Stimulated activated effector memory CD8-positive, alpha-beta T cell treated with anti-CD3 and anti-CD28 coated beads, Interleukin-12 subunit alpha, Interleukin-12 subunit beta, amount 100 ng/mL, for 72 hours (primary cell): Measurements from ENCODE around the gene ARHGAP12.
"Not testable (repeated sequence)": the region's sequence is repeated elsewhere in the genome, so short reads cannot be mapped to it uniquely, and the experiment has no call there.

Source experiments
- ATAC-seq: fragments of 150-1000 bp; cut with Tn5 transposase; 2 replicates; pipeline ENCODE4 v1.10.0; 2021
- DNase-seq, 2 donors: peaks; one replicate each; pipeline ENCODE4 v3.0.0; 2021 to 2022; ENCODE audit warnings: low spot score in 2 of 2
- H3K27ac Mint-ChIP-seq: one replicate; pipeline ENCODE4 v1.8.0; 2022; ENCODE audit warnings: mild to moderate bottlenecking, mixed read lengths
- H3K36me3 Mint-ChIP-seq: one replicate; pipeline ENCODE4 v1.8.0; 2022; ENCODE audit warnings: mild to moderate bottlenecking, mixed read lengths
- H3K4me1 Mint-ChIP-seq: one replicate; pipeline ENCODE4 v1.8.0; 2022; ENCODE audit warnings: mixed read lengths
- H3K4me3 Mint-ChIP-seq: one replicate; pipeline ENCODE4 v1.8.0; 2022; ENCODE audit warnings: mild to moderate bottlenecking, mixed read lengths
- H3K9me3 Mint-ChIP-seq: one replicate; pipeline ENCODE4 v1.8.0; 2022; ENCODE audit warnings: mixed read lengths

The ARHGAP12 gene

DNA sequence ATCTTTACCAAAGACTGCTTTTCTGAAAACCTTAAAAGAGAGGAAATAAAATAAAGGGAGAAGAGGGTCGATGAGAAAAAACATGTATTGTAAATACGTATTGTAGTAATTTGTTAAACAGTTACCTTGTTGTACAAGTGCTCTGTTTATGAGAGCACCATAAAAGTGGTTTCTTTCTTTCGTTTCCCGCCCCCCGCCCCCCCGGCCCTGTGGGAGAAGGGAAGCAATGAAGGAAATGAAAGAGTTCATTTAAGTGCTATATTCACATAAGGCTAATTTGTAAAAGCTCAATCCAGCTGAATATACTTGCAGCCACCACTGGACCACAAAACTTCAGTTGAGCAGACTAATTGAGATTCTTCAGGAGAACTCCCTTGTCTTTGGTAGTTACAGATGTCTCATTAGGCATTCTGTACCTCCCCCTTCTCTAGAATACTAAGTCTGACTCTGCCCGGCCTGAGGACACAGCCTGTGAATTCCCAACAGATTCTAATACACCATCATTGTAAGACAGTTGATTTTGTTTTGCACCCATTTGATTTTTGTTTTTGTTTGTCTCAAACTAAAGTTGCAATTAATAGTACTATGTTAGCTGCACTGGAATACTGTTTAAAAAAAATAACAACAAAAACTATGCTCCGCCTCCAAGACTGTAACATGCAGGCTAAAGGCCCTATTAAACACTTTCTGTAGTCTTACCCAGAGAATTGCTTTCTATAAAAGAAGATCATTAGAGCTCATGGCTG lies 124.9 kb downstream of the ARHGAP12 start:
- no peaks in the 10 kb centered on the region for H3K9me3 Mint-ChIP-seq
- peaks cover 15% of the 10 kb centered on the region for H3K36me3 Mint-ChIP-seq
- H3K27ac Mint-ChIP-seq: no peak overlapping the region
- ATAC-seq: no peak
- H3K4me1 Mint-ChIP-seq: peaks cover 6% of the 10 kb centered on the region
- no peak for DNase-seq
- no peak overlapping the region for H3K4me3 Mint-ChIP-seq

DNA sequence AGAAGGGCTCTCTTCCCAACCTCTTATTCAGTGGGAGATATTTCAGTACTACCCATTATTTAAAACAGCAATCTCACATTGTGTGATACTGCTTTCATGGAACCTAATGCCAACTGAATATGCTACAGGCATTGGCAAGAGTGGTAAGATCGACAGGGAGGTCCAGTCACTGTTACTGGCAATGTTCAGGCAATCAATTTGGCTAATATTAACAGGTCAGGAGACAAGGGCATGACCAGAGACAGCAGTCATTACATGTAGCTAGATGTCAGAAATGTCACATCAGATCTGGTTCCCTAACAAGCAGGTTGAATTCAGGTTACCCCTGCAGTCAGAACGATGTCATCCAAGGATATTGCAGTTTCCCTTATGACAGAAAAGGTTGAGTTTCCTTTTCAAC lies 129.4 kb downstream of the ARHGAP12 start:
- ATAC-seq (no peak), DNase-seq (no peak)
- H3K9me3 Mint-ChIP-seq: no peaks in the 10 kb centered on the region
- no peaks in the 10 kb centered on the region for H3K4me1 Mint-ChIP-seq
- H3K4me3 Mint-ChIP-seq: no peak overlapping the region
- no peaks in the 10 kb centered on the region for H3K36me3 Mint-ChIP-seq
- no peak overlapping the region for H3K27ac Mint-ChIP-seq

DNA sequence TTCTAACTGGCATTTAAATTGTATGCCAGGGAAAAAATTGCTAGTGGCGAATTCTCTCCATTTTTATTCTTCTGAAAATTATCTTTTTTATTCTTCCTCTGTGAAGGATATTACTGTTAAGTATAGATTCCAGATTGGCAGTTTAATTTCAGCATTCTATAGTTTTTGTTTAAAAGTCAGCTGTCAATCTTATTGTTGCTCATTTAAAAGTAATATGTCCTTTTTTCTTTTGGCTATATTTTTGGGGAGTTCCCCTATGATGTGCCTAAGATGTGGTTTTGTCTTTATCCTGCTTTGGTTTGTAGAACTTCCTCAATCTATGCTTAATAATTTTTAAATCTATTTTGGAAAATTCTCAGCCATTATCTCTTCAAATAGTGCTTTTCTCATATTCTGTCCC lies 135.9 kb downstream of the ARHGAP12 start:
- Mint-ChIP-seq H3K27ac (no peak overlapping the region), H3K4me3 (no peak overlapping the region), H3K9me3 (peaks cover 7% of the 10 kb centered on the region), H3K36me3 (no peaks in the 10 kb centered on the region), H3K4me1 (no peaks in the 10 kb centered on the region)
- ATAC-seq: no peak
- no peak for DNase-seq

DNA sequence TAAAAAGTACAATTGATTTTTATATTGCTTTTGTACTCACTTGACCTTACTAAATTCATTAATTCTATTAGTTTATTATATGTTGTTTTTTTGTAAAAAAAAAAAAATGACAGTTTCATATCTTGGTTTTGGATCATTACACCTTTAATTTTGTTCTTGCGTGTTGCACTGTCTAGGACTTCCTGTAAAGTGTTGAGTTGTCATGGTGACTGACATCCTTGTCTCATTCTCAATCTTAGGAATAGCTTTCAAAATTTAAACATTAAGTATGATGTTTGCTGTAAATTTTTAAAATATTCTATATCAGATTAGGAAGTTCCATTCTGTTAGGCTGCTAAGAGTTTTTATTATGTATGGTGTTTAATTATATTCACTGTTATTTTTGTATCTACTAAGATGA lies 139.1 kb downstream of the ARHGAP12 start:
- no peak for DNase-seq
- no peak for ATAC-seq

DNA sequence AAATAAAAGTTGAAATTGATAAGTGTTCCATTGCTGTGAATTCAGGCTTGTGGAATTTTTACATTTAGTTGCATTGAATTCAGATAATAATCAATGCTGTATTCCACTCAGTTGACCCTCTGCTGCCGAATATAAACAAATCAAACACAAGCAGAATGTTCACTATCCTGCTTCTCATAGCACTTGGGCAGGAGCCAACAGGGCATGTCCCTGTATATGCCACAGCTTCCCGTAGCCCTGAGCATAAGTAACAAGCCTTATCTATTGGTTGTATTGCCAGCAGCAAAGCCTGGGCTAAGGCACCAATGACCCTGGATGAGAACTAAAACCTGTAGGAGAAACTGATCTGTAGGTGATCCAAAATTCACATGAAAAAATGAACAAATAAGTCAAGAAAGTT lies 145.9 kb downstream of the ARHGAP12 start:
- Mint-ChIP-seq H3K4me1 (peaks cover 6% of the 10 kb centered on the region), H3K9me3 (no peaks in the 10 kb centered on the region), H3K36me3 (no peaks in the 10 kb centered on the region), H3K4me3 (no peak overlapping the region), H3K27ac (no peak overlapping the region)
- no peak for ATAC-seq
- DNase-seq: no peak

More for the DNA sequence above, 139.1 kb downstream of the ARHGAP12 start:
- Mint-ChIP-seq H3K9me3 (peaks cover 7% of the 10 kb centered on the region), H3K36me3 (no peaks in the 10 kb centered on the region), H3K4me3 (no peak overlapping the region), H3K4me1 (no peaks in the 10 kb centered on the region), H3K27ac (no peak overlapping the region)

DNA sequence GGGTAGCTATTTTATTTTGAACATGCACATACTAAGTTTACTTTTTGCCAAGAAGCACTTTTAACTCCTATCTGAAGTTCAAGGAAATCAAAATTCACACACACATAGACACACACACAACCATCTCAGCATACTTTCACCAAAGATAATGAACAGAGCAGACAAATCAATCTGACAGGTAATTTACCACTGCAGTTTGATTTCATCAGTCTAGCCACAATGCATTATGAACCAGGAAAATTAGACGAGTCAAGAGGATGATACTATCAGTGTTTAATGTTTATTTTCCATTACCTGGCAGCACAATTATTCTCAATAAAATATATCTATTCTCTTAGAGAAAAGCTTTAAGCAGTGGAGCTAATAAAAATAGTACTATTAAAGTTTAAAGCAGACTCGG lies 147.9 kb downstream of the ARHGAP12 start:
- H3K36me3 Mint-ChIP-seq: no peaks in the 10 kb centered on the region
- no peak overlapping the region for H3K4me3 Mint-ChIP-seq
- peaks cover 6% of the 10 kb centered on the region for H3K4me1 Mint-ChIP-seq
- DNase-seq (no peak), ATAC-seq (no peak)
- H3K9me3 Mint-ChIP-seq: no peaks in the 10 kb centered on the region
- no peak overlapping the region for H3K27ac Mint-ChIP-seq

DNA sequence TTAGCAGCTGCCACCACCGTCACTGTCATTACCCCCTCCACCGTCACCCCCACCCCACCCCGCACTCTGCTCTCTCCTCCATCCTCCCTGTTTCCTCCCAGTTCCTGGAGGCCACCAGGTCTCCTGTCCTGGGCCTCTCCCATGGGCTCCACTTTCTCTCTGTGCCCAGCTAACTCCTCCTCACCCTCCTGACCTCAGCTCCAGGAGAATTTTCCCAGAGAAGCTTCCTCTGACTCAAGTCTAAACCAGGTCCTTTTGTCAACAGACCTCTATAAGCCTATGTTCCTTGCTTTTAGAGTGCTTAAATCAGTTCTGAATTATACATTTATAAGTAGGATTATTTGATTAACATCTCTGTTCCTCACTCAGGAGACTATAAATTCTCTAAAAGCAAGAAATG lies 150.0 kb downstream of the ARHGAP12 start:
- no peaks in the 10 kb centered on the region for H3K9me3 Mint-ChIP-seq
- H3K27ac Mint-ChIP-seq: no peak overlapping the region
- no peak for DNase-seq
- H3K36me3 Mint-ChIP-seq: no peaks in the 10 kb centered on the region
- no peak for ATAC-seq
- H3K4me1 Mint-ChIP-seq: peaks cover 6% of the 10 kb centered on the region
- H3K4me3 Mint-ChIP-seq: no peak overlapping the region

DNA sequence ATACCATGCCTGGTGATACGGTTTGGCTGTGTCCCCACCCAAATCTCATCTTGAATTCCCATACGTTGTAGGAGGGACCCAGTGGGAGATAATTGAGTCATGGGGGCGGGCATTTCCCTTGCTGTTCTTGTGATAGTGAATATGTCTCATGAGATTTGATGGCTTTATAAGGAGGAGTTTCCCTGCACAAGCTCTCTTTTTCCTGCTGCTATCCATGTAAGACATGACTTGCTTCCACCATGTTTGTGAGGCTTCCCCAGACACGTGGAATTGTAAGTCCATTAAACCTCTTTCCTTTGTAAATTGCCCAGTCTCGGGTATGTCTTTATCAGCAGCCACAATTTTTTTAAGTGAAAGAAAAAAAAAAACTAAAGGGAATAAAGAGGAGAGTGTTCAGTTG lies 152.5 kb downstream of the ARHGAP12 start:
- Mint-ChIP-seq H3K36me3 (no peaks in the 10 kb centered on the region), H3K9me3 (no peaks in the 10 kb centered on the region), H3K4me3 (no peak overlapping the region), H3K27ac (no peak overlapping the region), H3K4me1 (no peaks in the 10 kb centered on the region)
- ATAC-seq (no peak), DNase-seq (no peak)

DNA sequence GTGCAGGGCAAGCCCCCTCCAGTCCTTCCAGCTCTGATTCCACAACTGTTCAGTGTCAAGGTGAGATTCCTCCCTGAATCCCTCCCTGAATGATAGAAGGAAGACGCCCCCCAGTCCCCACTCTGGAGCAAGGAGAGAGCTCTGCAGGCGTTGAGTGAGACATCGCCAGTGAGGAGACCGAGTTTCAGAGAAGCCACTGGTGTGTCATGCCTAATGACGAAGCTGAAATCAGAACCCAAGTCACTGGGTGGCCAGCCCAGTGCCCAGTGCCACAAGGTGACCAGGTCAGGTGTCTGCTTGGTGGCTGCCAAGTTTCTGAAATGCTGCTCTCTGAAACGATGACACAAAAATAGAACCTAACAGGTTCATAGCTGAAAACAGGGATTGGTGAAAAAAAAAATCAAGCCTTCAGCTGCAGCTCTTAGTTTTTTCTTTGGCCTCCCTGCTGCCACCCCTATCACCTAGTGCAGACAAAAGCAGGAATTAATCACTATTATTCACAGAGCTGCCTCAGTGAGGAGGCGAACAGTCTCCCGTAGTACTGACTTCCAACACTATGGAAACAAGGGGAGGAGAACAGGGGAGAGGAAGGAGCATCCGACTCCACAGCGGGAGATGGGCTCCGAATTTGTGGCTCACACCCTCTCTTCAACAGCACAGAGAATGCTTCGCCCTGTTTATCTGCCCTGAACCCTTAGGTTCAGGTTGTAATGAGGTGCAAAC lies 153.5 kb downstream of the ARHGAP12 start:
- Mint-ChIP-seq H3K9me3 (no peaks in the 10 kb centered on the region), H3K4me1 (no peaks in the 10 kb centered on the region), H3K4me3 (no peak overlapping the region), H3K36me3 (no peaks in the 10 kb centered on the region), H3K27ac (no peak overlapping the region)
- no peak for DNase-seq
- ATAC-seq: no peak

DNA sequence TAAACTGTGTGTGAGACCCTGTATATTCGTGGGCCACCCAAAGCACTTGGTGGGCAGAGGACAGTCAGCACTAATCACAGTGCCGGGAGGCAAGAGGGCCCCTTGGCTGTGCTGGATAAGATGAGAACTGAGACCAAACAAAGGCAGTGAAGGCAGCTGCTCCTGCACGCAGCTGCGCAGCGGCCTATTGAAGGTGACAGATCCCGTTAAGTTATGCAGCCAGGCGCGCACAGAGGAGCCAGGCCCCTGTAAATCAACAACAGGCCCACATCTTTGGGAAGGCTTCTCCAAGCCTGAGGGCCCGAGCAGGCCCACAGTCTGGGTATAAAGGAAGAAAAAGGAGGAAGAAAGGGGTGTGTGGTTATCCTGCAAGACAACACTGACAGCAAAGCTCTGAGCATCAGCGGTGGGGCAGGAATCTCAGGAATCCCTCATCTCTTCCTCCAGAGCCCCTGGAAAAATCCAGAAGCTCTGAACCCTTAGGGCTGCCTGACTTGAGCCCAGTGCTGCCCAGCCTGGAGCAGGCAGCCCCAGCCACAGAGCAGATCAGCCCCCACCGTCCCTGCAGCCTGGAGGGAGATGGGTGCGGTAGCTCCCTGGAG lies 154.2 kb downstream of the ARHGAP12 start:
- Mint-ChIP-seq H3K4me1 (no peaks in the 10 kb centered on the region), H3K36me3 (no peaks in the 10 kb centered on the region), H3K4me3 (no peak overlapping the region), H3K27ac (no peak overlapping the region), H3K9me3 (no peaks in the 10 kb centered on the region)
- DNase-seq (peak in 1 of 2 donors; percentile 40), ATAC-seq (no peak)

DNA sequence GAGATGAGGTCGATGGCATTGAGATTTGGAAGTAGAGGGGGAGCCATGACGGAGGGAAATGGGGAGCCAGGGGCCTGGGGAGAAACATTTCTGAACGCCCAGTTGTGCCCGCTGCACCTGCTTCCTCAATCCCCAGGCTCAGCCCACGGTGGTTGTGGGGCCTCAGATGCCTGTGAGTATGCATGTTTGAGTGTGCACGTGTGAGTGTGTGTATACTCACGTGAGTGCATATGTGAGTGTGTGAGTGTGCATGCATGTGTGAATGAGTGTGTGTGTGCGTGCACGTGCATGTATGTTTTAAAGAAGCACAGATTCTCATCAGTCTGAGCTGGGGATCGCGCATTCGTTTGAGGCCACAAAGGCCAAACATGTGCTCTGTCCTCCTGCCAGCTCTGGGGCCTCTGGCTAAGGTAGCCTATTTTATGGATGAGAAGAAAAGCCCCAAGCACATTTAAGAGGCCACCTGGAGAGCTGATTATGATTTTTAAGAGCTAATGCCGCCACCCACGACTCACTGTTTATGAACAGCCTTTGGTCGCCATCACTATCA lies 154.8 kb downstream of the ARHGAP12 start:
- H3K27ac Mint-ChIP-seq: no peak overlapping the region
- no peak for ATAC-seq
- no peaks in the 10 kb centered on the region for H3K36me3 Mint-ChIP-seq
- H3K4me1 Mint-ChIP-seq: no peaks in the 10 kb centered on the region
- no peak for DNase-seq
- H3K4me3 Mint-ChIP-seq: no peak overlapping the region
- H3K9me3 Mint-ChIP-seq: no peaks in the 10 kb centered on the region

DNA sequence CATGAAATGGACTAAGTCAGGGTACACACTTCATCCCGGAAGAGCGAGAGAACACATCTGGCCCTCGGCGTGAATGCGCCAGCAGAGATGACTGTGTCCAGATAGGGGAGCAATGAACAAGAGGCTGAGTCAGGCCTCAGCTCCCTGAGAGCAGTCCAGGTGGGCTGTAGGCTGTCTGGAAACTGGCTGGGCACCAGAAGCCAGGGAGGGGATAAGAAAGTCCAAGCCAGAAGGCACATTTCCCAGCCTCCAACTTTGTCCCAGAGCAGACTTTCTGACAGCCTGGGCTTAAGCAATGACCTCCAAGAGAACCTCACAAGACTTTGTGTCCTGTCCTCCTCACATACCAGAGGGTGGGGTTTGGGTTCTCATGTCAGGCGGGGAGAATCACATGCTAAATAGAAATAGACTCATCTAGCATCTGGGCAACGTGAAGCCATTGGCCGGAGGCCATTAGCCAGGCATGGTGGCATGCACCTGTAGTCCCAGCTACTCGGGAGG lies 157.2 kb downstream of the ARHGAP12 start:
- Mint-ChIP-seq H3K9me3 (no peaks in the 10 kb centered on the region), H3K36me3 (no peaks in the 10 kb centered on the region), H3K4me1 (no peaks in the 10 kb centered on the region), H3K4me3 (no peak overlapping the region), H3K27ac (no peak overlapping the region)
- DNase-seq (no peak), ATAC-seq (no peak)

DNA sequence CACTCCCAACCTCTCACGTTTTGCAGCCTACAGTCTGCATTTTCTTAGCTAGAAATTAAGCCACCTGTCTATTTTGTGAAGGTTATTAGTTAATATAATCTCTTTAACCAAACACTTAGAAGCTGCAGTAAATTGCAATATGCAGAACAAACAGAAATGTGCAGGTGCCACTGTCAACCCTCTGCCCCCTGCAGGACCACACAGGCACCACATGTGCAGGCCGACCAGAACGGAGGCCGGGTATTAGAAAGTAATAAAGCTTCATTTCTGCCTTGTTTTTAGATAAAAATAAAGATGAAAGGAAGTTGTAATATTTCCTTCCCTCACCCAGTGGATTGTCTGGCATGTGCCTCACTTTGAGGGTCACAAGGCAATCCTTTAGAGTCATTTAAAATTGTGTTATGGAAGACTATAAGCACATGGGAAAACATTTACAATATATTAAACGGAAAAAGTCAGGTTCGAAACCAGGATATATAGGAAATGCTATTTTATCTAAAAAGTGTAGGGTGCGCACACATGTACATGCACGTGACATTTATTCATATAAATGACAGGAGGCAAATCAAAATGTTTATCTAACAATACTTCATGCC lies 158.2 kb downstream of the ARHGAP12 start:
- Mint-ChIP-seq H3K4me3 (no peak overlapping the region), H3K36me3 (no peaks in the 10 kb centered on the region), H3K4me1 (no peaks in the 10 kb centered on the region), H3K9me3 (no peaks in the 10 kb centered on the region), H3K27ac (no peak overlapping the region)
- DNase-seq (peak in 1 of 2 donors; percentile 25), ATAC-seq (peak; percentile 75)

DNA sequence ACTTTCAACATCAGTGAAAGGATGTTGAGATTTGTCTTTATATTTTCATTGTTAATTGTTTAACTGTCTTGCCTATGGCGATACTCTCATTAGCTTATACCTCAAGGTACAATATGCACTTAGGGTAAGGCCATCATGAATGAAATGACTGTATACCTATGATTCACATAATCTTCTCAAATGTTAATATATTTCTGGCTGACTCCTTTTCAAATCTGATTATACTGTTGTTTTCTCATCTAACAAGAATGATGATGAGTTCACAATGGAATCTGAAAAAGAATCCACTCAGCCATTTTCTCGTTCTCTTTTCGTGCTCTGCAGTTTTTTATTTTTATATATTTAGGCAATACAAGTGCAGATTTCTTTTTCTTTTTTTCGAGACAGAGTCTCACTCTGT lies 159.1 kb downstream of the ARHGAP12 start:
- no peaks in the 10 kb centered on the region for H3K4me1 Mint-ChIP-seq
- H3K36me3 Mint-ChIP-seq: no peaks in the 10 kb centered on the region
- H3K4me3 Mint-ChIP-seq: no peak overlapping the region
- DNase-seq: no peak
- no peak overlapping the region for H3K27ac Mint-ChIP-seq
- H3K9me3 Mint-ChIP-seq: no peaks in the 10 kb centered on the region
- ATAC-seq: no peak

DNA sequence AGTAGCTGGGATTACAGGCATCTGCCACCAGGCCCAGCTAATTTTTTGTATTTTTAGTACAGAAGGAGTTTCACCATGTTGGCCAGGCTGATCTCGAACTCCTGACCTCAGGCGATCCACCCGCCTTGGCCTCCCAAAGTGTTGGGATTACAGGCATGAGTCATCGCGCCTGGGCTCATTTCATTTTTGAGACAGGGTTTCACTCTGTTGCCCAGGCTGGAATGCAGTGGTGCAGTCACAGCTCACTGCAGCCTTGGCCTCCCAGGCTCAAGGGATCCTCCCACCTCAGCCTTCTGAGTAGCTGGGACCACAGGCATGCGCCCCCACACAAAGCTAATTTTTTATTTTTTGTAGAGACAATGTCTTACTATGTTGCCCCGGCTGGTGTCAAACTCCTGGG lies 159.7 kb downstream of the ARHGAP12 start:
- H3K4me3 Mint-ChIP-seq, H3K9me3 Mint-ChIP-seq, H3K36me3 Mint-ChIP-seq, ATAC-seq, DNase-seq, H3K4me1 Mint-ChIP-seq, H3K27ac Mint-ChIP-seq: not testable (repeated sequence)
